Measurements from ENCODE around the gene TIMMDC1.

DNA sequence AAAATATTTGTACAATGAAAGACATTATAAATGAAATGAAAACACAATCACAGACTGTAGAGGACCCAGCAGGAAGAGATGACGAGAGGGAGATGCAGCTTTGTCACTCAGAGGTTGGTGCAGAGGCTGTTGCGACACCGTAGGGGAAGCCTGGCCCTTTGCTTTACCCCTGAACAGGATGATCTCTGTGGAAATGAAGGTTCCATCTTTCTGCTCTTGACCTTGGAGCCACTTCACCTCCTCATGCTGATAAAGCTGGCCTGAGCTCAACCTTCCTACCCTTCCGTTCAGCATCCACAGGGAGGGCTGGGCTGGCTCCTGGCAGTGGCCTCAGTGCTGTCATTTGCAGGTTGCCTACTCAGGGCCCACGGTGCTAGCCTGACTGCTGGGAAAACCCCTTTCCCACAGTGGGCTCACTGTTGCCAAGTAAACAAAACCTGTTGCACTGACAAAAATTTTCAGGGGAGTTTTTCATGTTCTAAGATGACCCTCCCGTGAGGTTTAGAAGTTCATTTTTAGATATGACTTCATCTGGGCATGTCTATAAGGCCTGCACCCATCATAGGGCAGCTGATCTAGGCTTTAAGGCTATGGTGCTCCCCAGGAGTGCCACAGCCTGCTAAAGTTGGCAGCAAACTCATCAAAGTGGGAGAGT lies 64.1 kb downstream of the TIMMDC1 start:
- TF ChIP-seq, protein P1, sequence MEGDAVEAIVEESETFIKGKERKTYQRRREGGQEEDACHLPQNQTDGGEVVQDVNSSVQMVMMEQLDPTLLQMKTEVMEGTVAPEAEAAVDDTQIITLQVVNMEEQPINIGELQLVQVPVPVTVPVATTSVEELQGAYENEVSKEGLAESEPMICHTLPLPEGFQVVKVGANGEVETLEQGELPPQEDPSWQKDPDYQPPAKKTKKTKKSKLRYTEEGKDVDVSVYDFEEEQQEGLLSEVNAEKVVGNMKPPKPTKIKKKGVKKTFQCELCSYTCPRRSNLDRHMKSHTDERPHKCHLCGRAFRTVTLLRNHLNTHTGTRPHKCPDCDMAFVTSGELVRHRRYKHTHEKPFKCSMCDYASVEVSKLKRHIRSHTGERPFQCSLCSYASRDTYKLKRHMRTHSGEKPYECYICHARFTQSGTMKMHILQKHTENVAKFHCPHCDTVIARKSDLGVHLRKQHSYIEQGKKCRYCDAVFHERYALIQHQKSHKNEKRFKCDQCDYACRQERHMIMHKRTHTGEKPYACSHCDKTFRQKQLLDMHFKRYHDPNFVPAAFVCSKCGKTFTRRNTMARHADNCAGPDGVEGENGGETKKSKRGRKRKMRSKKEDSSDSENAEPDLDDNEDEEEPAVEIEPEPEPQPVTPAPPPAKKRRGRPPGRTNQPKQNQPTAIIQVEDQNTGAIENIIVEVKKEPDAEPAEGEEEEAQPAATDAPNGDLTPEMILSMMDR (CRISPR knock-in tag; IDR thresholded peaks at IDR 0.05): no peak
- no peak for TF ChIP-seq ESRRA (CRISPR knock-in tag; IDR thresholded peaks at IDR 0.05; ENCODE audit: low read depth)

Measured in HepG2 (cell line).